ENCODE measurements around the gene PTPN21. TPM values are rescaled to one million over a fixed set of nuclear protein-coding genes. Genes with fewer than 3 reads are reported as not detected.

The PTPN21 gene
- total and polyA plus RNA-seq, 2 donors (not counting 3 experiments of a cell fraction or from before 2014, with no cell fraction given), result 9.2 to 16.1 TPM

GRCh38 chr14:88550078-88550477 lies 4.7 kb downstream of the PTPN21 start:
- DNase-seq (ENCODE audit: low read depth, low spot score) (no peak), FAIRE-seq (no peak)
- Histone ChIP-seq H4K20me1 (replicated peaks; ENCODE audit: control insufficient read depth, extremely low read depth, insufficient read depth, low read length) (no peaks in the 10 kb centered on the region), H2AFZ (ENCODE audit: low read depth, low read length) (no peak overlapping the region), H3K27ac (ENCODE audit: insufficient read depth, low read depth, low read length) (no peak overlapping the region), H3K36me3 (ENCODE audit: control insufficient read depth in 2 of 2, extremely low read depth in 1 of 2, insufficient read depth in 2 of 2, low read length in 2 of 2) (peaks cover 4% of the 10 kb centered on the region in 2 experiments), H3K9me3 (replicated peaks; ENCODE audit: control insufficient read depth, insufficient read depth, low read length) (no peaks in the 10 kb centered on the region), H3K4me2 (ENCODE audit: insufficient read depth, low read length) (no peak overlapping the region), H3K27me3 (ENCODE audit: control insufficient read depth in 2 of 2, insufficient read depth in 2 of 2, low read length in 2 of 2) (no peaks in the 10 kb centered on the region), H3K79me2 (ENCODE audit: control insufficient read depth, insufficient read depth, low read length) (peaks cover 52% of the 10 kb centered on the region), H3K4me1 (ENCODE audit: control insufficient read depth, extremely low read depth, insufficient read depth, low read length) (peaks cover 24% of the 10 kb centered on the region), H3K9ac (replicated peaks; ENCODE audit: extremely low read depth, insufficient read depth, low read length) (no peak overlapping the region), H3K9me1 (replicated peaks; ENCODE audit: control insufficient read depth, extremely low read depth, insufficient read depth, low read length) (no peaks in the 10 kb centered on the region), H3K4me3 (replicated peaks in 1 of 3; ENCODE audit: insufficient read depth in 1 of 3, low read depth in 1 of 3, low read length in 3 of 3) (no peak overlapping the region)
- BruUV-seq (replicated peaks), result no TSS peak
- ChIA-PET CTCF (no interaction called here), POLR2A (no interaction called here)
- intact Hi-C loops (cut with micrococcal nuclease), result loop anchor here (2.0 to 10.0 kb wide), 4 partner anchors 57 to 475 kb away; partner anchors contain the start of genes EML5 and SPATA7
- TF ChIP-seq MAX (IDR thresholded peaks at IDR 0.05; ENCODE audit: insufficient read depth, insufficient read length), result no peak
- TF ChIP-seq MYC (IDR thresholded peaks at IDR 0.05; ENCODE audit: low read depth, low read length), result no peak
- TF ChIP-seq JUN (IDR thresholded peaks at IDR 0.05; ENCODE audit: borderline replicate concordance, insufficient read depth, insufficient read length, low read depth), result no peak
- dilution Hi-C loops (cut with MboI; ENCODE audit: extremely low pct_ligation_motif_present, low sequenced_read_pairs), result no loop called here

- H2AFZ ChIP-seq (ENCODE audit: low read depth, low read length), result no peak overlapping the region
- no peak overlapping the region for H3K27ac ChIP-seq (ENCODE audit: insufficient read depth, low read depth, low read length)
- H3K9me1 ChIP-seq (replicated peaks; ENCODE audit: control insufficient read depth, extremely low read depth, insufficient read depth, low read length), result no peaks in the 10 kb centered on the region
- intact Hi-C loops (cut with micrococcal nuclease) (no loop called here), dilution Hi-C loops (cut with MboI; ENCODE audit: extremely low pct_ligation_motif_present, low sequenced_read_pairs) (no loop called here)
- H4K20me1 ChIP-seq (replicated peaks; ENCODE audit: control insufficient read depth, extremely low read depth, insufficient read depth, low read length), result peaks cover 4% of the 10 kb centered on the region
- H3K9ac ChIP-seq (replicated peaks; ENCODE audit: extremely low read depth, insufficient read depth, low read length), result no peak overlapping the region
- POLR2A ChIA-PET, result no interaction called here
- CTCF ChIA-PET, result no interaction called here
- H3K4me1 ChIP-seq (ENCODE audit: control insufficient read depth, extremely low read depth, insufficient read depth, low read length), result peaks cover 9% of the 10 kb centered on the region
- DNase-seq (ENCODE audit: low read depth, low spot score), result no peak
- H3K79me2 ChIP-seq (ENCODE audit: control insufficient read depth, insufficient read depth, low read length), result peaks cover 56% of the 10 kb centered on the region
- H3K27me3 ChIP-seq (ENCODE audit: control insufficient read depth in 2 of 2, insufficient read depth in 2 of 2, low read length in 2 of 2), result no peaks in the 10 kb centered on the region
- no peak overlapping the region for H3K4me2 ChIP-seq (ENCODE audit: insufficient read depth, low read length)
- TF ChIP-seq EZH2 (IDR thresholded peaks at IDR 0.05; ENCODE audit: borderline replicate concordance, low read depth, low read length, severe bottlenecking) (no peak), MYC (IDR thresholded peaks at IDR 0.05; ENCODE audit: low read depth, low read length) (no peak), POLR2A (IDR thresholded peaks at IDR 0.05; ENCODE audit: low read depth, low read length) (no peak), POLR2AphosphoS5 (IDR thresholded peaks at IDR 0.05; ENCODE audit: insufficient read depth, low read depth, low read length) (no peak), CTCF (IDR thresholded peaks at IDR 0.05; ENCODE audit: extremely low read depth in 1 of 2, insufficient read depth in 1 of 2, low read depth in 1 of 2, low read length in 2 of 2) (no peak), GATA2 (IDR thresholded peaks at IDR 0.05; ENCODE audit: insufficient read depth, insufficient read length, low read depth, low read length) (no peak), JUN (IDR thresholded peaks at IDR 0.05; ENCODE audit: borderline replicate concordance, insufficient read depth, insufficient read length, low read depth) (no peak), MAX (IDR thresholded peaks at IDR 0.05; ENCODE audit: insufficient read depth, insufficient read length) (no peak), FOS (IDR thresholded peaks at IDR 0.05; ENCODE audit: borderline replicate concordance, insufficient read depth, low read length) (no peak)
- H3K9me3 ChIP-seq (replicated peaks; ENCODE audit: control insufficient read depth, insufficient read depth, low read length), result no peaks in the 10 kb centered on the region
- no peak overlapping the region for H3K4me3 ChIP-seq (replicated peaks in 1 of 3; ENCODE audit: insufficient read depth in 1 of 3, low read depth in 1 of 3, low read length in 3 of 3)
- H3K36me3 ChIP-seq (ENCODE audit: control insufficient read depth in 2 of 2, extremely low read depth in 1 of 2, insufficient read depth in 2 of 2, low read length in 2 of 2), result peaks cover 4% of the 10 kb centered on the region in 2 experiments
- no peak for FAIRE-seq
- BruUV-seq (replicated peaks), result no TSS peak
Measured at GRCh38 chr14:88547386-88547780, 7.4 kb downstream of the PTPN21 start.

Data from endothelial cell of umbilical vein (primary cell).